KG1 (cell line): ENCODE data around the gene GPR101.

Experiments used
- DNase-seq: peaks from one replicate; lab custom pipeline; 2025; lab: John Stamatoyannopoulos, UW

GPR101 gene, protein sequence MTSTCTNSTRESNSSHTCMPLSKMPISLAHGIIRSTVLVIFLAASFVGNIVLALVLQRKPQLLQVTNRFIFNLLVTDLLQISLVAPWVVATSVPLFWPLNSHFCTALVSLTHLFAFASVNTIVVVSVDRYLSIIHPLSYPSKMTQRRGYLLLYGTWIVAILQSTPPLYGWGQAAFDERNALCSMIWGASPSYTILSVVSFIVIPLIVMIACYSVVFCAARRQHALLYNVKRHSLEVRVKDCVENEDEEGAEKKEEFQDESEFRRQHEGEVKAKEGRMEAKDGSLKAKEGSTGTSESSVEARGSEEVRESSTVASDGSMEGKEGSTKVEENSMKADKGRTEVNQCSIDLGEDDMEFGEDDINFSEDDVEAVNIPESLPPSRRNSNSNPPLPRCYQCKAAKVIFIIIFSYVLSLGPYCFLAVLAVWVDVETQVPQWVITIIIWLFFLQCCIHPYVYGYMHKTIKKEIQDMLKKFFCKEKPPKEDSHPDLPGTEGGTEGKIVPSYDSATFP

DNA sequence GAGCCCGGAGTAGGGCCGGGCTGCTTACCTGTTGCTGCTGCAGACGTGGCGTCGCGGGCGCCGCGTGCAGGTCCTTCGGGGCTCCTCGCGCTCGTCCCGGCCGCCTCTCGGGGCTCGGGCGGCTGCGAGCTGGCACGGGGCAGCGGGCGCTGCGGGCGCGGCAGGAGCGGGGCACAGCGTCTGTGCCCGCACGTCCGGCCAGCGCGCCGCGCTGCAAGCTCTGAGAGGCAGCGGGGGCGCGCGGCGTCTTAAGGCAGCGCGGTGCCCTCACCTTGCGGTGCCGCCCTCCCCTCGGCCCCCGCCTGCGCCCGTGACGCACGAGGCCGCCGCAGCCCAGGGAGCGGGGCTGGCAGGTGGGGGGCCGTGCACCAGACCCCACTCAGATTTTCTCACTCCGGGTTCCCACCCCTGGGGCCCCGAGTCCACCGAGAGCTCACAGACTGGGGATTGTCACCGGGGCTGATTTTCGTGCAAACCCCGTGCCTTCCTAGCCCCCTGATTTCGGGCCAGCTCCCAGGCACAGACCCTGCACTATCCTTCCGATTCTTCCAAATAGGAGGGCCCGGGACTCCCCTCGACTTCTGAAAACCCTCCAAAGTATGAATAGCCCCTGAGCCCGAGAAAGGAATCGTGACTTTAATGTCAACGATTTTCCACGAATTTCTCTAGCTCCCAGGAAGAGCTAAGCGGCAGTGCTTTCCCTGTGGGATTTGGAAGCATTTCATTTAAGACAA is at the start of gene GPR101:
TSS of gene GPR101 (minus strand) at position 222 of the 734 bp plus-strand sequence. CDS start 2,321 bp downstream, outside the sequence.
- DNase-seq = no peak

DNA sequence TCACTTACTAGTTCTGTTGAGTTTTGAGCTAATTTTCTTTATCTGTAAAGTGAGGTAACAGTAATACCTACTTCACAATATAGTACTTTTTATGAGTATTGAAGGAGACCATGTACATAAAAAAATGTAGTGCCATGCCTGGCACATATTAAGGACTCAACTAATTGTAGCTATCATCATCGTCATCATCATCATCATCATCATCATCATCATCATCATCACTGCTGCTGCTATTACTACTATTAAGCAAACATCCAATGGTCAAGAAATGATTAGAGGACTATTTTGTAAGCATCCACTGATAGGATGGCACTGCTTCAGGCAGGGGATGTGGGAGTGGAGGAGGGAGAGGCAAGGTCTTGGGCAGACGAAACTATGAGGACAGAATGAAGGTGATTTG is 47.4 kb upstream of the GPR101 start:
- no peak for DNase-seq

DNA sequence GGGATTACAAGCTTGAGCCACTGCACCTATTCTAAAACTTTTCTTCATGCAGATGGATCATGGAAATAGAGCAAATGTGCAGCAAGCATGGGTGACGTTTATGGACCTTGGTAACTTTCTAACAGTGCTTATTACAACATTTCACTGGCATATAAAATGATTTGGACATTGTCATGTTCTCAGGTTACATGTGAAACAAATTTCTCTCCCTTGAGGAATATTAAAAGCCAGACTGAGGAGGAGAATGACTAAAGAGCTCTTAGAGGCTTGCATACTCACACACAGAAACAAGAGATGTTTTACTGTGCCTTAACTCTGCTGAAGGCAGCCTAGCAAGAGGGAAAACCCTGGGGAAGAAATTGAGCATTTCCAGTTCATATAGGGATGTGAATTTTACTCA is 38.6 kb upstream of the GPR101 start:
- DNase-seq = no peak

- no peak for DNase-seq
Measured at GRCh38 chrX:137071596-137071995, 37.8 kb upstream of the GPR101 start.

DNA sequence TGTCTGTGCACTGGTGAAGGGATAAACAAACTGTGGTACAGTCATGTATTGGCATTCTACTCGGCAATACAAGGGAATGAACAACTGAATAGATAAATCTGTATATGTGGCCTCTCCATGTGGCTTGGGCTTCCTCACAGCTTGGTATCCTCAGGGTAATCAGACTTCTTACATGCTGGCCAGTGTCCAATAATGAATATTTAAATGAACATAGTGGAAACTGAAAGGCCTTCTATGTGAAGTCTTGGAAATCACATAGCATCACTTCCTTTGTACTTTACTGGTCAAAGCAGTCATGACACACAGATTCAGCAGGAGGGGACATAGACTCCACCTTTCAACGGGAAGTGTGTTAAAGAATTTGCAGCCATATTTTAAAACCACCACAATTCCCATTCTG is 33.4 kb upstream of the GPR101 start:
- DNase-seq = no peak

- no peak for DNase-seq
Measured at GRCh38 chrX:137062915-137063617, 29.3 kb upstream of the GPR101 start.

DNA sequence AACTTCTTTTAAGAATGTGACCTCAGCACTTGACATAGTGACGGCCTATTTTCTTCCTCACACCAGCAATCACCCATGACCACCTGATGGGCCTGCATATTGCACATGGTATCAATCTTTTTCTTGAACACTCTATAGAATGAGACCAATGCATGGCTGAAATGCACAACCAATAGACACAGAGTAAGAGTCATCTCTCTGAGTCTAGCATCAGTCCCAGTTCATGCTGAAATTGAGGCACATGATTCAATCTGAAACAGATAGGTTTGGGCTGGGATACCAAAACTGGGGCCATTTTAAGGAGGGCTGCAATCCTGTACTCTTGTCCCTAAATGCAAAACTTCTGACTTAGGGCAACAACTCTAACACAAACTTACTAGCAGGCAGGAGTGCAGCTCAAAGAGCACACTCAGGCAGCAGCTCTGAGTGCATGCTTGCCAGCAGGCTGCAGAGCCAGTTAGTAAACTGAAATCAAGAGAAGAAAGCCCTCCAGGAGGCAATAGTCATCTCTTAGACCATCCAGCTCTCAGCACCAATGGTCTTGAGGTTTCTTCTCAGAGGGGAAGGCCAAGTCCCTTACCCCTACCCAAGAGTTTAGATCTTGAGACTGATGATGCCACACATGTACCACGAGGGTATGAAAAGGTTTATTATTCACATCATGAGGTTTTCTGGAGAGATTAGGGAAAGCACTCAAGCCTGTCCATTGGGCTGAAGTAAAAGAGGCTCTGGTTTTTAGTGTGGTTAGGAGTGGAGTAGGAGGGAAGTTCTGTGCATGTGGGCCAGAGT is 24.7 kb upstream of the GPR101 start:
- no peak for DNase-seq

GRCh38 chrX:137052643-137053235 is 18.9 kb upstream of the GPR101 start:
- DNase-seq = no peak

GRCh38 chrX:137051978-137052642 is 18.3 kb upstream of the GPR101 start:
- no peak for DNase-seq

DNA sequence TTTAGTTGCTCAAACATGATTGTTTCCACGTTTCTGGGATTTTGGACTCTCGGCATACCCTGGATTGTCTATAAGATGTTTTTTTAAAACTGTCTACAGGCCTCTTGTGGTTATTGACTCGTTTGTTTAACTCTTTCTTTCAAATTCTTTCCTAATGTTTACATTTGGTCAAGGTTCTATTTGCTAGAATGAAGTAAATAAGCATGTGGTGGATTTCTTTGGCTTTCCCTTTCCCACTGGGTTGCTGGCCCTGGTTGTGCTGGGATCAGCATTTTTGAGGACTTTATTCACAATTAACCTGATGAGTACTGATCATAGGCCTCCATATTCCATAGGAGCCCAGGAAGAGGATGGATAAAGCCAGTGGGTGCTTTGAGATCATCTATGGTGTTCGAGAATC is 11.1 kb upstream of the GPR101 start:
- DNase-seq = no peak

DNA sequence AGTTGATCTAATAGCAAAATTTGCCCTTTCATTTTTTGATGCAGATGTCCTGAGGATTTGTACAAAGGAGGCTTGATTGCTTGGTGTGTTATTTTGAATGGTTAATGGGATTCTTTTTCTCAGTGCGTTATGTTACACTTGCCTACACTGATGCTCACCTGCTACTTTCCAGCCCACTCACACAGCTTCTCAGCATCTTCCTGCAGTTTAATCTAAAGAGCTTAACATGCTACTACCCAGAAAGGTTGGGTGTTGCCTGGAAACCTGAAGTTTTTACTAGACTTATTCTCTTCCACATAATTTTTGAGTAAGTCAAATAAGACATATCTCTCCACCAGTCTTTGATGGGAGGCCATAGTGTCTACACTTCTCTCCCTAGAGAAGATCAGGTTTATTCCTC is 9.9 kb upstream of the GPR101 start:
- no peak for DNase-seq

DNA sequence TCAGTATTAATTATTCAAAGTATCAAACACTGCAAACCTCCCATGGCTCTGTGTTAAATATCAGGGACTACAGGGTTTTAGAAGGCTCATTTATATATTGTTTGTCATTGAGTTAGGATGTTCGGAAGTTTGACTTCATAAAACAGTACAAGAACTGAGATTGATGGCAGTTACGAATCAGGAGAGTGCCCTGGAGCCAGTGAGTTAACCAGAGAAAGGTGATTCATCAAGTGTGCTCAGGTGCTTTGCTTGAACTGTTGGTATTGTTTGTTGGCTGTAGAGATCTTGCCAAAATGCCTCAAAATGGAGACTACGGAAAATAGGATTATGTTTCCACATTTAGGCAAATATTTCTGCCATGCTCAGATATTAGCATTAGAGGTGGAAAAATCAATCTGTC is 7.5 kb upstream of the GPR101 start:
- DNase-seq = no peak

- DNase-seq = no peak
Measured at GRCh38 chrX:137040113-137040794, 6.5 kb upstream of the GPR101 start.

- no peak for DNase-seq
Measured at GRCh38 chrX:137034508-137034872, 695 bp upstream of the GPR101 start.

- DNase-seq = no peak
Measured at GRCh38 chrX:137032841-137033773, 688 bp downstream of the GPR101 start.

GRCh38 chrX:137032341-137032694 is 1.5 kb downstream of the GPR101 start:
- DNase-seq = no peak

DNA sequence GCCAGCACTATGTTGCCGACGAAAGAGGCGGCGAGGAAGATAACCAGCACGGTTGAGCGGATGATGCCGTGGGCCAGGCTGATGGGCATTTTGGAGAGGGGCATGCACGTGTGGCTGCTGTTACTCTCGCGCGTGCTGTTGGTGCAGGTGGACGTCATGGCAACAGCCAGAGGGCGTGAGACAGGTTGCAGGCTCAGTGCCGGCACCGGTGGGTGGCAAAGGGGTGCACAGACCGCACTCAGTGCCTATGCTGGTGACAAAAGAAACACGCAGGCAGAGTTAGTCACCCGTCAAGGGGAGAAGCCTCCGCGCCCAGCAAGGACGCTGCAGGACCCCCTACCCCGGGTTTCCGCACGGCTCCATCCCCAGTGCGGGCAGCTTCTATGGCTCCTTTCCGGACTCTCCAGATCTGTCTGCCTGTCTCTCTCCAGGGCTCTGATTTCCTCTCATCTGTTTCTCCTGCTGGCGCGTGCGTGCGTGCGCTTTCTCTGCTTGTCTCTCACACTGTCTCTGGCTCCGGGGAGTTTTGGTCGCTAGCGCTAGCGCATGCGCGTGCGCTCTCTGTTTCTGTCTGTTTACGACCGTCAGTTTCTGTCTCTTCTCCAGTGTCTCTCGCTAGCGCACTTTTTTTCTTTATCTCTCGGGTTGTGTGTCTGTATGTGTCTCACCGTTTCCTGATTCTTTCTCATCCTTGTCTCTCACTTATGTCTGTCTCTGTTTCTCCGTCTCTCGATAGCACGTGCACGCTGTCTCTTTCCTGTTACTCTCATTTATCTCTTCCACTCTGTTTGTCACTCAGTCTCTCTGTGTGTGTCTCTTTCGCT is 2.1 kb downstream of the GPR101 start:
- DNase-seq = no peak

DNA sequence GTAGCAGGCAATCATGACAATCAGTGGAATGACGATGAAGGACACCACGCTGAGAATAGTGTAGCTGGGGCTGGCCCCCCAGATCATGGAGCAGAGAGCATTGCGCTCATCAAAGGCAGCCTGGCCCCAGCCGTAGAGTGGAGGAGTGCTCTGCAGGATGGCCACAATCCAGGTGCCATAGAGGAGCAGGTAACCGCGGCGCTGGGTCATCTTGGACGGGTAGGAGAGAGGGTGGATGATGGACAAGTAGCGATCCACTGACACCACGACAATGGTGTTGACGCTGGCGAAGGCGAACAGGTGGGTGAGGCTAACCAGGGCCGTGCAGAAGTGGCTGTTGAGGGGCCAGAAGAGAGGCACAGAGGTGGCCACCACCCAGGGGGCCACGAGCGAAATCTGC is 2.8 kb downstream of the GPR101 start:
- no peak for DNase-seq
